ENCODE measurements around the gene SAT2.

- no peak for TF ChIP-seq CTCF (IDR thresholded peaks at IDR 0.05; ENCODE audit: insufficient read depth, low read length)
- no peak for TF ChIP-seq POLR2AphosphoS5 (IDR thresholded peaks at IDR 0.05; ENCODE audit: low read depth)
- no peak for TF ChIP-seq REST (IDR thresholded peaks at IDR 0.05; ENCODE audit: insufficient replicate concordance, low read depth)
- no peak for TF ChIP-seq SPI1 (IDR thresholded peaks at IDR 0.05; ENCODE audit: borderline replicate concordance, low read depth)
- no peak for TF ChIP-seq GABPA (IDR thresholded peaks at IDR 0.05; ENCODE audit: low read depth)
Observed at GRCh38 chr17:7589891-7590691, 37.5 kb downstream of the SAT2 start, which contains the start of gene SOX15.

Measured in HL-60 (cell line).